Mesenteric fat pad (tissue), 1 donor: Measurements from ENCODE around the gene HDAC4. TPM values are rescaled to one million over a fixed set of nuclear protein-coding genes. Genes with fewer than 3 reads are reported as not detected.

Experiments
- microRNA-seq: library from miRNA; unstranded; fragments of <30 nt; microRNA quantifications from one replicate; pipeline ENCODE4 v1.2.0, GENCODE V29; 2020; ENCODE audit warnings: borderline number of aligned reads
- total RNA-seq: library from RNA; stranded (reverse); fragmentation: NEBNext Ultra II Directional; extraction: Animal tissue kit (Norgen Biotek cat#: 25700); gene quantifications from one replicate; pipeline ENCODE4 v1.2.1, GENCODE V29; 2021
- donor health status: DM: yes; HTN: yes; CAD: no.

The HDAC4 gene
- total RNA-seq, 1 donor from 2014 or later, result 44.9 TPM

Small RNA genes within 50 kb of the gene (microRNA-seq; reads per million reads assigned to microRNA genes)
- gene MIR2467 (not detected), gene MIR4269 (not detected), gene MIR4440 (not detected), gene MIR4441 (not detected)
